ENCODE results near the gene NLRC3.

DNA sequence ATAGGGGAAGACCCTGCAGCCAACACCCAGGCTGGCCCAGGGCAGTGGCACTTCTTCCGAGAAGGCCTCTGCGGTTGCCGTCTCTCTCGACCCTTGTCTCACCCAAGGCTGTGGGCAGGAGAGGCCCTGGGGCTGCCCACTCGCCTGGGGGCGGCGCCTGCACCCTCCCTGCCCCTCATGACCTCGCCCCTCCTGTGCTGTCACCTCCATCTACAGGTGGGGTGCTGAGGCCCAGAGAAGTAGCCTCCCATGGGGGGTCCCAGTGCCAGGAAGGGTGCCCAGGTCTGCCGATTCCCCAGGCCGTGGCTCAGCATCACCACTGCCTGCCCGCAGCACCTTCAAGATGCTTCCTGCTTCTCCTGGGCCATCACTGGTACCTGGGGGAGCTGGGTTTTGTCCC is 992 bp downstream of the NLRC3 start:
- TF ChIP-seq, protein P1, sequence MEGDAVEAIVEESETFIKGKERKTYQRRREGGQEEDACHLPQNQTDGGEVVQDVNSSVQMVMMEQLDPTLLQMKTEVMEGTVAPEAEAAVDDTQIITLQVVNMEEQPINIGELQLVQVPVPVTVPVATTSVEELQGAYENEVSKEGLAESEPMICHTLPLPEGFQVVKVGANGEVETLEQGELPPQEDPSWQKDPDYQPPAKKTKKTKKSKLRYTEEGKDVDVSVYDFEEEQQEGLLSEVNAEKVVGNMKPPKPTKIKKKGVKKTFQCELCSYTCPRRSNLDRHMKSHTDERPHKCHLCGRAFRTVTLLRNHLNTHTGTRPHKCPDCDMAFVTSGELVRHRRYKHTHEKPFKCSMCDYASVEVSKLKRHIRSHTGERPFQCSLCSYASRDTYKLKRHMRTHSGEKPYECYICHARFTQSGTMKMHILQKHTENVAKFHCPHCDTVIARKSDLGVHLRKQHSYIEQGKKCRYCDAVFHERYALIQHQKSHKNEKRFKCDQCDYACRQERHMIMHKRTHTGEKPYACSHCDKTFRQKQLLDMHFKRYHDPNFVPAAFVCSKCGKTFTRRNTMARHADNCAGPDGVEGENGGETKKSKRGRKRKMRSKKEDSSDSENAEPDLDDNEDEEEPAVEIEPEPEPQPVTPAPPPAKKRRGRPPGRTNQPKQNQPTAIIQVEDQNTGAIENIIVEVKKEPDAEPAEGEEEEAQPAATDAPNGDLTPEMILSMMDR (IDR thresholded peaks at IDR 0.05): no peak
- no peak for TF ChIP-seq POLR2AphosphoS5 (IDR thresholded peaks at IDR 0.05; ENCODE audit: low read depth, low read length)
- TF ChIP-seq TCF7L2 (IDR thresholded peaks at IDR 0.05; ENCODE audit: low read depth, low read length): no peak

Measured in Panc1 (cell line).